Cardiac muscle cell (in vitro differentiated cells and primary cell): ENCODE measurements around the gene OS9. TPM values are rescaled to one million over a fixed set of nuclear protein-coding genes. Genes with fewer than 3 reads are reported as not detected.
A peak's percentile ranks its signal among the peaks of the same experiment; 100 is the strongest.

Experiments used
- DNase-seq, 2 donors: peaks; one replicate each; pipeline versions ENCODE4 v3.0.0 to v3.0.0-alpha.2; 2010 to 2017; ENCODE audit warnings: low read depth in 1 of 2, low spot score in 1 of 2
- H3K27ac ChIP-seq: fragments of 200-600 bp; sonication (generic); 2 replicates; pipeline ENCODE4 v1.5.1; 2016
- H3K27me3 ChIP-seq: fragments of 200-600 bp; sonication (generic); 2 replicates; pipeline ENCODE4 v1.6.0; 2016; ENCODE audit warnings: control low read depth
- H3K36me3 ChIP-seq: fragments of 200-600 bp; sonication (generic); 2 replicates; pipeline ENCODE4 v1.5.1; 2016; ENCODE audit warnings: control low read depth
- H3K4me1 ChIP-seq: fragments of 200-600 bp; sonication (generic); 2 replicates; pipeline ENCODE4 v1.8.1; 2017; ENCODE audit warnings: low read depth, mild to moderate bottlenecking, mixed run types
- H3K4me3 ChIP-seq: fragments of 200-600 bp; sonication (generic); 2 replicates; pipeline ENCODE4 v1.5.1; 2016; ENCODE audit warnings: mild to moderate bottlenecking
- H3K9me3 ChIP-seq: fragments of 200-600 bp; sonication (generic); 2 replicates; pipeline ENCODE4 v1.5.1; 2017; ENCODE audit warnings: low read depth, mild to moderate bottlenecking, control low read depth
- polyA plus RNA-seq: library from polyadenylated mRNA; unstranded; fragments of >200 nt; fragmentation: Nextera tagmentation; extraction: Ambion mirVana; gene quantifications from 2 replicates; pipeline ENCODE4 v1.2.1, GENCODE V29; 2016
- total RNA-seq: library from RNA; depleted of rRNA; stranded (reverse); fragments of >200 nt; gene quantifications from 2 replicates; pipeline ENCODE4 v1.2.3, GENCODE V29; 2016
- TF ChIP-seq, protein P1 (sequence below): IDR thresholded peaks from 2 replicates; pipeline ENCODE4 v1.5.1; 2012; ENCODE audit warnings: low read depth, mild to moderate bottlenecking, low read length

The OS9 gene
- total and polyA plus RNA-seq, 2 experiments from 2014 or later = 134 to 182 TPM

GRCh38 chr12:57754411-57755193 is 60.7 kb downstream of the OS9 start, which contains the start of gene MARCHF9:
MARCHF9 (plus strand) TSS chr12:57755103; CDS start chr12:57755529, 426 bp downstream.
- peak in 1 of 2 donors; percentile 64 for DNase-seq

DNA sequence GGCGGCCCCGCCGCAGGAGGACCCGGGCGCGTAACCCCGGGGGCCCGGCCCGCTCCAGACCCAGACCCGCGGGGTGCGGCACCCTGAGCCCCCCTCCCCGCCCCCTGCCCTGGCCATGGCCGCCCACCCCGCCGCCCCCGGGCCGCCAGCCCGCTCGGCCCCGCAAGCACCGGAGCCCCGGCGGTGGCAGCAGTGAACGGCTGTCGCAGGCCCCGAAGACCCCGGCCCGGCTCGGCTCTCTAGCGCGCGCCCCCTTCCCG is 61.2 kb downstream of the OS9 start:
- no peak overlapping the region for H3K27ac ChIP-seq
- H3K4me1 ChIP-seq = peaks cover 12% of the 10 kb centered on the region
- H3K9me3 ChIP-seq = no peaks in the 10 kb centered on the region
- TF ChIP-seq, protein P1, sequence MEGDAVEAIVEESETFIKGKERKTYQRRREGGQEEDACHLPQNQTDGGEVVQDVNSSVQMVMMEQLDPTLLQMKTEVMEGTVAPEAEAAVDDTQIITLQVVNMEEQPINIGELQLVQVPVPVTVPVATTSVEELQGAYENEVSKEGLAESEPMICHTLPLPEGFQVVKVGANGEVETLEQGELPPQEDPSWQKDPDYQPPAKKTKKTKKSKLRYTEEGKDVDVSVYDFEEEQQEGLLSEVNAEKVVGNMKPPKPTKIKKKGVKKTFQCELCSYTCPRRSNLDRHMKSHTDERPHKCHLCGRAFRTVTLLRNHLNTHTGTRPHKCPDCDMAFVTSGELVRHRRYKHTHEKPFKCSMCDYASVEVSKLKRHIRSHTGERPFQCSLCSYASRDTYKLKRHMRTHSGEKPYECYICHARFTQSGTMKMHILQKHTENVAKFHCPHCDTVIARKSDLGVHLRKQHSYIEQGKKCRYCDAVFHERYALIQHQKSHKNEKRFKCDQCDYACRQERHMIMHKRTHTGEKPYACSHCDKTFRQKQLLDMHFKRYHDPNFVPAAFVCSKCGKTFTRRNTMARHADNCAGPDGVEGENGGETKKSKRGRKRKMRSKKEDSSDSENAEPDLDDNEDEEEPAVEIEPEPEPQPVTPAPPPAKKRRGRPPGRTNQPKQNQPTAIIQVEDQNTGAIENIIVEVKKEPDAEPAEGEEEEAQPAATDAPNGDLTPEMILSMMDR = no peak
- no peak for DNase-seq
- H3K4me3 ChIP-seq = peak overlapping the region; percentile 83
- H3K36me3 ChIP-seq = peaks cover 15% of the 10 kb centered on the region
- peaks cover 21% of the 10 kb centered on the region for H3K27me3 ChIP-seq

More at GRCh38 chr12:57754411-57755193, 60.7 kb downstream of the OS9 start, which contains the start of gene MARCHF9:
- peaks cover 21% of the 10 kb centered on the region for H3K27me3 ChIP-seq
- H3K36me3 ChIP-seq = peaks cover 15% of the 10 kb centered on the region
- TF ChIP-seq, protein P1 = no peak
- H3K4me1 ChIP-seq = peaks cover 12% of the 10 kb centered on the region
- no peaks in the 10 kb centered on the region for H3K9me3 ChIP-seq
- H3K4me3 ChIP-seq = peak within 1 kb of the TSS; percentile 83
- H3K27ac ChIP-seq = no peak within 1 kb of the TSS

GRCh38 chr12:57755454-57756372 is 61.8 kb downstream of the OS9 start:
- peak in 1 of 2 donors; percentile 60 for DNase-seq
- TF ChIP-seq, protein P1 = no peak
- peaks cover 21% of the 10 kb centered on the region for H3K27me3 ChIP-seq
- H3K4me1 ChIP-seq = peaks cover 12% of the 10 kb centered on the region
- H3K4me3 ChIP-seq = peak overlapping the region; percentile 83
- no peak overlapping the region for H3K27ac ChIP-seq
- H3K9me3 ChIP-seq = no peaks in the 10 kb centered on the region
- peaks cover 9% of the 10 kb centered on the region for H3K36me3 ChIP-seq

- H3K9me3 ChIP-seq = no peaks in the 10 kb centered on the region
- peak; percentile 47 to 73 for DNase-seq
- H3K4me1 ChIP-seq = peaks cover 12% of the 10 kb centered on the region
- H3K4me3 ChIP-seq = peak overlapping the region; percentile 83
- no peak overlapping the region for H3K27ac ChIP-seq
- H3K27me3 ChIP-seq = peaks cover 26% of the 10 kb centered on the region
- TF ChIP-seq, protein P1 = peak; percentile 79
- peaks cover 7% of the 10 kb centered on the region for H3K36me3 ChIP-seq
These were observed 62.7 kb downstream of the OS9 start for GRCh38 chr12:57756406-57757341.

DNA sequence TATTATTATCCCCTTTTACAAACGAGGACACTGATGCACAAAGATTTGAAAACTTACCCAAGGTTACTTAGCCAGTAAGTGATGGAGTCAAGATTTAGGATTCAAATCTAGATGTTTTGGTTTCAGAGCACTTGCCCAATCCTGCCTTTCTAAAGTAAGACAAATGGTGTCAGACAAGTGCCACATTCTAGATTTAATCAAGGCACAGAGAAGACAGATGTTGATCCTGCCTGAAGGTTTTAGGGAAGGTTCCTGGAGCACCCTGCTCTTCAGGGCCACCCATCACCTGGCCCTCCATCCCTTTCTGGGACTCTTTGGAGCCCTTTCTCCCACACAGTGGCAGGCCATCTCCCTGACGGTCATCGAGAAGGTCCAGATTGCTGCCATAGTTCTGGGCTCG is 63.8 kb downstream of the OS9 start:
- Histone ChIP-seq H3K4me3 (no peak overlapping the region), H3K27me3 (peaks cover 37% of the 10 kb centered on the region), H3K36me3 (peaks cover 7% of the 10 kb centered on the region), H3K9me3 (no peaks in the 10 kb centered on the region), H3K27ac (no peak overlapping the region), H3K4me1 (peaks cover 10% of the 10 kb centered on the region)
- DNase-seq = no peak
- TF ChIP-seq, protein P1 = no peak
